ENCODE measurements around the gene SPATA17.
"Not testable (repeated sequence)": the region's sequence is repeated elsewhere in the genome, so short reads cannot be mapped to it uniquely, and the experiment has no call there.

SPATA17 gene

DNA sequence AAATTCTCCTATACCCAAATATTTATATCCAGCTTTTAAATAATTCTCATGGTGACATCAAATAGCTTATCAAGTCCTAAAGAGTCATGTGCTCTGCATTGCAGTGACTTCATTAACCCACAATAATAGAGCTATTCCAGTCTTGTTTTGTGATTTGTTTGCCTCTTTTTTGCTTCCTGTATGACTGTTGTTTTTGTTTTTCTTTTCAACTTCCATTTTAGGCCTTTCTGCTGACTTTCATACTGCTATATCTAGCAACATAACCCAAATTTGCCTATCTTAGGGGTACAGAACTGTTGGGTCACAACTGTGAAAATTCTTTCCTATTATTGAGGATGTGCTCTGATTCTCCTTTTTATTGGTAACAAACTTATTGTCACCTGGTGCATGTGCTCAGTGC, 30.3 kb downstream of the SPATA17 start:
- TF ChIP-seq, protein P1, sequence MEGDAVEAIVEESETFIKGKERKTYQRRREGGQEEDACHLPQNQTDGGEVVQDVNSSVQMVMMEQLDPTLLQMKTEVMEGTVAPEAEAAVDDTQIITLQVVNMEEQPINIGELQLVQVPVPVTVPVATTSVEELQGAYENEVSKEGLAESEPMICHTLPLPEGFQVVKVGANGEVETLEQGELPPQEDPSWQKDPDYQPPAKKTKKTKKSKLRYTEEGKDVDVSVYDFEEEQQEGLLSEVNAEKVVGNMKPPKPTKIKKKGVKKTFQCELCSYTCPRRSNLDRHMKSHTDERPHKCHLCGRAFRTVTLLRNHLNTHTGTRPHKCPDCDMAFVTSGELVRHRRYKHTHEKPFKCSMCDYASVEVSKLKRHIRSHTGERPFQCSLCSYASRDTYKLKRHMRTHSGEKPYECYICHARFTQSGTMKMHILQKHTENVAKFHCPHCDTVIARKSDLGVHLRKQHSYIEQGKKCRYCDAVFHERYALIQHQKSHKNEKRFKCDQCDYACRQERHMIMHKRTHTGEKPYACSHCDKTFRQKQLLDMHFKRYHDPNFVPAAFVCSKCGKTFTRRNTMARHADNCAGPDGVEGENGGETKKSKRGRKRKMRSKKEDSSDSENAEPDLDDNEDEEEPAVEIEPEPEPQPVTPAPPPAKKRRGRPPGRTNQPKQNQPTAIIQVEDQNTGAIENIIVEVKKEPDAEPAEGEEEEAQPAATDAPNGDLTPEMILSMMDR (IDR thresholded peaks at IDR 0.05): no peak
- H3K27ac Mint-ChIP-seq: no peak overlapping the region
- no peaks in the 10 kb centered on the region for H3K9me3 Mint-ChIP-seq
- no peaks in the 10 kb centered on the region for H3K36me3 Mint-ChIP-seq (ENCODE audit: low read depth)
- H3K4me1 Mint-ChIP-seq: no peaks in the 10 kb centered on the region
- no peak for DNase-seq
- no peak overlapping the region for H3K4me3 Mint-ChIP-seq
- H3K27me3 Mint-ChIP-seq (ENCODE audit: low read depth, poor library complexity): no peaks in the 10 kb centered on the region

DNA sequence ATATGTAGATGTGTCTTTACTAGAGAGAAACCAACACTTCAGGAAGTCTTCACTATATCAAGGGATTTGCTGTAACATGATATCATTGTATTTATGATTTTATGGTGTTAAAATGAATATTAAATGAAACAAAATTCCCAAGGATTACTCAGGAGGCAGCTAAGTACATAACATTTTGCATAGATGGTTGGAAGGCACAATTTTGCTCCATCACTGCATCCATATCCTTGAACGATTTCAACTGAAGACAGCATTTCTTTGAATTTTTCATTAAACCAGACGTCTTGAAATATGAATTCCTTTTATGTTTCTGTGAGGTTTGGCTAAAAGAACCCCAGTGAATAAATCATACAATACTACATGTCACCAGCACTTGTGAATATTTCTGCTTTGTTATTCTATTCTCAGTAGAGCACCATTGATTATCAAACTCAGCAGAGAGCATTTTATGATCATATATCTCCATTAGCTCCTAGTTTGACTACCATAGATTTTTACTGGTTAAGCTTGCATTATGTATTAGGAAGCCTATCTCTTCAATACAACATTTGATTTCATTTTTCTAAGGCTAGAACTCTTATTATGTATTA, 37.3 kb downstream of the SPATA17 start:
- TF ChIP-seq, protein P1 (IDR thresholded peaks at IDR 0.05): no peak
- H3K27me3 Mint-ChIP-seq (ENCODE audit: low read depth, poor library complexity): peaks cover 3% of the 10 kb centered on the region
- no peak for DNase-seq
- H3K36me3 Mint-ChIP-seq (ENCODE audit: low read depth): no peaks in the 10 kb centered on the region
- H3K9me3 Mint-ChIP-seq: no peaks in the 10 kb centered on the region
- no peak overlapping the region for H3K4me3 Mint-ChIP-seq
- no peak overlapping the region for H3K27ac Mint-ChIP-seq
- no peaks in the 10 kb centered on the region for H3K4me1 Mint-ChIP-seq

DNA sequence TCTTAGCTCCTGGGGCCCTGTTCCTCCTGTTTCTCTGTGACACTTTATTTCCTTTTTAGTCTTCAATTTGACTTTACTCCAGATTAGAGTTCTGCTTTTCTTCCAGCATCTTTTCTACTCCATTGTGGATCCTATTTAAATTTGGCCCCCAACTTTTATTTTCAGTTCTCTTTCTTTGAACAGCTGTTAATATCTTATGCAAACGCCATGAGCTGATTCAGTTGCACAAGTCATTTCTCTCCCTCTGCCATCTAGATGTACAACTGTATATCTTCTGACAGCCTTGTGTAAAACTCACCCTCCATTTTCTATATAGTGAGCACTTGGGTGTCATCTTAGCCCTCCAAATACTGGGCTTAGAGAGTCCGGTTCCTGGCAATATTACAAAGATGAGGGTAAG, 42.2 kb downstream of the SPATA17 start:
- Mint-ChIP-seq H3K27me3 (ENCODE audit: low read depth, poor library complexity) (peaks cover 3% of the 10 kb centered on the region), H3K27ac (no peak overlapping the region), H3K4me1 (no peaks in the 10 kb centered on the region), H3K36me3 (ENCODE audit: low read depth) (no peaks in the 10 kb centered on the region), H3K9me3 (no peaks in the 10 kb centered on the region), H3K4me3 (no peak overlapping the region)
- DNase-seq: no peak
- TF ChIP-seq, protein P1 (IDR thresholded peaks at IDR 0.05): no peak

DNA sequence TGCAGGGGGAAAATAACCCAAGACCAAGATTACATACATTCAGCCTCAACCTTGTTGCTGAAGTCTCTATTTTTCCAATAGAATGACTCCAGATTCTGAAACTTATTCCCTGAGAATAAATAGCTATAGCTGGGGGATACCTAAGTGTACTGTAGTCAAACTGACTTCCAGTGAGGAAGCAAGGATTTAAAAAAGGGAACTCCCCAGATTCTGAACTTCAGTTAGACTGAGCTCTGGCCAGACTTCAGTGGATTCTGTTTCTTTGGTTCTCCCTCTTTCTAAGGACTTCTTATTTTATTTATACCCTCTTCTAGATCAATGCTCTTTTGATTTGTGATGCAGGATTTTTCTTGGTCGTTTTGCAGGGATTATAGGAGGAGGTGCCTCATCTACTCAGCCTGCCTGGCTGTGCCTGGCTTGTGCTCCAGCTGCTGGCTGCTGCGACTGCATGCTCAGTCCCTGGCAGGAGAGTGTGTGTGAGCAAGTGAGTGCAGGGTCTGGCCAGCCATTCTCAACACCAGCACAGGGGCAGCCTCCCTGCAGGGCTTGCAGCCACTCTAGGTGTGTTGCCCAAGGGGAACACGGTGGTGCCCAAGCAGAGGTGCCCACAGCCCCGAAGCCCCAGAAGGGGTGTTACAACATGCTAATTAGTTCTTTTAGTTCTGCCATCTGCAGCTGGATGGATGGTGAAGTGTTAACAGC, 43.0 kb downstream of the SPATA17 start:
- DNase-seq: no peak
- H3K4me1 Mint-ChIP-seq: no peaks in the 10 kb centered on the region
- no peak overlapping the region for H3K4me3 Mint-ChIP-seq
- TF ChIP-seq, protein P1 (IDR thresholded peaks at IDR 0.05): no peak
- no peak overlapping the region for H3K27ac Mint-ChIP-seq
- no peaks in the 10 kb centered on the region for H3K36me3 Mint-ChIP-seq (ENCODE audit: low read depth)
- no peaks in the 10 kb centered on the region for H3K9me3 Mint-ChIP-seq
- peaks cover 3% of the 10 kb centered on the region for H3K27me3 Mint-ChIP-seq (ENCODE audit: low read depth, poor library complexity)

DNA sequence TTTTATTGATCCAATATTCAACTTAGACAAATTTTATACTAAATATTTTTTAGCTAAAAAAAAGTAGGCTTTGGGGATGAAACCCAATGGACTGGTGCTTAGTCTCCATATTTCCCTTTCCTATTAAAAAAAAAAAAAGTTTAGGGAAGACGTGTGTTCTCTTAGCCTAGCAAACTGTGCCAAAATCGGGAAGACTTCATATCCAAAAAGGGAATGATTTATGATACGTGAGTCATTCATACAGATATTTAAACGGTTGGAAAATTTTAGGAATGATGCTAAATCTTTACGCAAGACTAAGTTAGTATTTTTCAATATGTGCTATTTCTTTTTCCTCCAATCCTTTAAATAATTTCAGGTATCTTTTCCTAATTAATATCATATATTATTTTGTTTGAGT, 50.7 kb downstream of the SPATA17 start:
- H3K36me3 Mint-ChIP-seq (ENCODE audit: low read depth): no peaks in the 10 kb centered on the region
- no peak overlapping the region for H3K27ac Mint-ChIP-seq
- no peak overlapping the region for H3K4me3 Mint-ChIP-seq
- H3K27me3 Mint-ChIP-seq (ENCODE audit: low read depth, poor library complexity): peaks cover 4% of the 10 kb centered on the region
- H3K4me1 Mint-ChIP-seq: no peaks in the 10 kb centered on the region
- TF ChIP-seq, protein P1 (IDR thresholded peaks at IDR 0.05): no peak
- H3K9me3 Mint-ChIP-seq: no peaks in the 10 kb centered on the region
- DNase-seq: no peak

DNA sequence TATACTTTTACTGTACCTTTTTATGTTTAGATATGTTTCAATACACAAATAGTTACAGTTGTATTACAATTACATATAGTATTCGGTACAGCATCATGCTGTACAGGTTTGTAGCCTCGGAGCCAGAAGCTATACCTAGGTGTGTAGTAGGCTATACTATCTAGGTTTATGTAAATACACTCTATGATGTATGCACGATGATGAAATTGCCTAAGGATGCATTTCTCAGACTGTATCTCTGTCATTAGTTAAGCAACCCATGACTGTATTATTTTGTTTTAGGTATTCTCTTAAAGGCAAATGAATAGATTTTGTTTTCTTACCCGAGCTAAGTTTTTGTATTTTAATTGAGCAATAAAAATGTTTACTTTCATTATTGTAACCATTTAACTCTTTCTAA, 56.4 kb downstream of the SPATA17 start:
- no peaks in the 10 kb centered on the region for H3K36me3 Mint-ChIP-seq (ENCODE audit: low read depth)
- H3K4me1 Mint-ChIP-seq: no peaks in the 10 kb centered on the region
- H3K27me3 Mint-ChIP-seq (ENCODE audit: low read depth, poor library complexity): peaks cover 4% of the 10 kb centered on the region
- no peak for DNase-seq
- no peaks in the 10 kb centered on the region for H3K9me3 Mint-ChIP-seq
- H3K4me3 Mint-ChIP-seq: no peak overlapping the region
- TF ChIP-seq, protein P1 (IDR thresholded peaks at IDR 0.05): no peak
- no peak overlapping the region for H3K27ac Mint-ChIP-seq

DNA sequence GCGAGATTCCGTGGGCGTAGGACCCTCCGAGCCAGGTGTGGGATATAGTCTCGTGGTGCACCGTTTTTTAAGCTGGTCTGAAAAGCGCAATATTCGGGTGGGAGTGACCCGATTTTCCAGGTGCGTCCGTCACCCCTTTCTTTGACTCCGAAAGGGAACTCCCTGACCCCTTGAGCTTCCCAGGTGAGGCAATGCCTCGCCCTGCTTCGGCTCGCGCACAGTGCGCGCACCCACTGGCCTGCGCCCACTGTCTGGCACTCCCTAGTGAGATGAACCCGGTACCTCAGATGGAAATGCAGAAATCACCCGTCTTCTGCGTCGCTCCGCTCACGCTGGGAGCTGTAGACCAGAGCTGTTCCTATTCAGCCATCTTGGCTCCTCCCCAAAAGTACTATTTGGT, 65.0 kb downstream of the SPATA17 start:
- DNase-seq; H3K27me3 Mint-ChIP-seq (ENCODE audit: low read depth, poor library complexity); H3K4me1 Mint-ChIP-seq; H3K36me3 Mint-ChIP-seq (ENCODE audit: low read depth); H3K9me3 Mint-ChIP-seq; H3K27ac Mint-ChIP-seq; H3K4me3 Mint-ChIP-seq: not testable (repeated sequence)
